ENCODE measurements around the gene TRAPPC4. TPM values are rescaled to one million over a fixed set of nuclear protein-coding genes. Genes with fewer than 3 reads are reported as not detected.

Gene TRAPPC4
- total RNA-seq, 2 donors from 2014 or later, result 72.6 to 73.2 TPM

GRCh38 chr11:119051440-119052162 is 33.0 kb downstream of the TRAPPC4 start:
- Histone ChIP-seq H3K27ac (no peak overlapping the region), H3K9me3 (no peaks in the 10 kb centered on the region), H3K36me3 (peaks cover 34% of the 10 kb centered on the region), H3K27me3 (no peaks in the 10 kb centered on the region), H3K4me1 (no peaks in the 10 kb centered on the region), H3K9ac (ENCODE audit: low read depth in 2 of 2, low read length in 2 of 2) (no peak overlapping the region), H3K4me3 (no peak overlapping the region)
- TF ChIP-seq CTCF (IDR thresholded peaks at IDR 0.05), result no peak
- intact Hi-C loops (cut with DNase I), result no loop called here
- DNase-seq, result no peak

- intact Hi-C loops (cut with DNase I), result no loop called here
- no peak for DNase-seq
These were observed 33.7 kb downstream of the TRAPPC4 start for GRCh38 chr11:119052163-119052814.

GRCh38 chr11:119054418-119054817 is 35.9 kb downstream of the TRAPPC4 start:
- Histone ChIP-seq H3K27me3 (no peaks in the 10 kb centered on the region), H3K27ac (no peak overlapping the region), H3K9me3 (no peaks in the 10 kb centered on the region), H3K36me3 (peaks cover 18% of the 10 kb centered on the region), H3K4me3 (no peak overlapping the region), H3K4me1 (no peaks in the 10 kb centered on the region), H3K9ac (ENCODE audit: low read depth in 2 of 2, low read length in 2 of 2) (no peak overlapping the region)
- intact Hi-C loops (cut with DNase I), result no loop called here
- DNase-seq, result no peak
- no peak for TF ChIP-seq CTCF (IDR thresholded peaks at IDR 0.05)

More at GRCh38 chr11:119052163-119052814, 33.7 kb downstream of the TRAPPC4 start:
- no peak for TF ChIP-seq CTCF (IDR thresholded peaks at IDR 0.05)
- Histone ChIP-seq H3K36me3 (peaks cover 30% of the 10 kb centered on the region), H3K9ac (ENCODE audit: low read depth in 2 of 2, low read length in 2 of 2) (no peak overlapping the region), H3K9me3 (no peaks in the 10 kb centered on the region), H3K27ac (no peak overlapping the region), H3K27me3 (no peaks in the 10 kb centered on the region), H3K4me3 (no peak overlapping the region), H3K4me1 (no peaks in the 10 kb centered on the region)

- Histone ChIP-seq H3K4me3 (peak overlapping the region; percentile 93), H3K36me3 (peaks cover 18% of the 10 kb centered on the region), H3K4me1 (no peaks in the 10 kb centered on the region), H3K27me3 (no peaks in the 10 kb centered on the region), H3K9me3 (no peaks in the 10 kb centered on the region), H3K9ac (ENCODE audit: low read depth in 2 of 2, low read length in 2 of 2) (peak overlapping the region; percentile 61 to 76), H3K27ac (no peak overlapping the region)
- intact Hi-C loops (cut with DNase I), result no loop called here
- no peak for DNase-seq
- no peak for TF ChIP-seq CTCF (IDR thresholded peaks at IDR 0.05)
These were observed 37.3 kb downstream of the TRAPPC4 start for GRCh38 chr11:119055901-119056300.

GRCh38 chr11:119056421-119056999 is 37.9 kb downstream of the TRAPPC4 start:
- intact Hi-C loops (cut with DNase I), result no loop called here
- TF ChIP-seq CTCF (IDR thresholded peaks at IDR 0.05), result no peak
- no peaks in the 10 kb centered on the region for H3K27me3 ChIP-seq

More at GRCh38 chr11:119056421-119056999, 37.9 kb downstream of the TRAPPC4 start:
- peak overlapping the region; percentile 93 for H3K4me3 ChIP-seq
- peak; percentile 56 for DNase-seq
- peak overlapping the region; percentile 75 for H3K27ac ChIP-seq
- no peaks in the 10 kb centered on the region for H3K4me1 ChIP-seq
- H3K9me3 ChIP-seq, result no peaks in the 10 kb centered on the region
- H3K36me3 ChIP-seq, result peaks cover 17% of the 10 kb centered on the region
- peak overlapping the region; percentile 61 to 76 for H3K9ac ChIP-seq (ENCODE audit: low read depth in 2 of 2, low read length in 2 of 2)
